Osteocyte (in vitro differentiated cells): ENCODE results near the gene EIF6. TPM values are rescaled to one million over a fixed set of nuclear protein-coding genes. Genes with fewer than 3 reads are reported as not detected.

Experiments used
- DNase-seq: peaks from one replicate; pipeline ENCODE4 v3.0.0; 2021; ENCODE audit warnings: mixed read lengths; ENCODE audit not compliant: unreplicated experiment; ENCODE audit errors: extremely low spot score
- H3K27ac Mint-ChIP-seq: one replicate; pipeline ENCODE4 v1.8.0; 2021; ENCODE audit warnings: mild to moderate bottlenecking, mixed read lengths; ENCODE audit not compliant: unreplicated experiment
- H3K27me3 Mint-ChIP-seq: one replicate; pipeline ENCODE4 v1.8.0; 2021; ENCODE audit warnings: mixed read lengths; ENCODE audit not compliant: unreplicated experiment
- H3K36me3 Mint-ChIP-seq: one replicate; pipeline ENCODE4 v1.8.0; 2021; ENCODE audit warnings: mixed read lengths; ENCODE audit not compliant: unreplicated experiment
- H3K4me1 Mint-ChIP-seq: one replicate; pipeline ENCODE4 v1.8.0; 2021; ENCODE audit warnings: mixed read lengths; ENCODE audit not compliant: unreplicated experiment
- H3K4me3 Mint-ChIP-seq: one replicate; pipeline ENCODE4 v1.8.0; 2021; ENCODE audit warnings: mild to moderate bottlenecking, moderate library complexity, mixed read lengths; ENCODE audit not compliant: unreplicated experiment
- H3K9me3 Mint-ChIP-seq: one replicate; pipeline ENCODE4 v1.8.0; 2021; ENCODE audit warnings: mixed read lengths; ENCODE audit not compliant: unreplicated experiment
- CTCF ChIP-seq: fragments of 200-600 bp; sonication (generic); IDR thresholded peaks from 2 replicates; pipeline ENCODE4 v1.5.0; 2021; ENCODE audit warnings: antibody characterized with exemption, mild to moderate bottlenecking, moderate library complexity
- total RNA-seq: library from RNA; stranded (reverse); gene quantifications from 2 replicates; pipeline ENCODE4 v1.2.1, GENCODE V29; 2021

The EIF6 gene
- total RNA-seq, 1 donor from 2014 or later = 131 TPM

DNA sequence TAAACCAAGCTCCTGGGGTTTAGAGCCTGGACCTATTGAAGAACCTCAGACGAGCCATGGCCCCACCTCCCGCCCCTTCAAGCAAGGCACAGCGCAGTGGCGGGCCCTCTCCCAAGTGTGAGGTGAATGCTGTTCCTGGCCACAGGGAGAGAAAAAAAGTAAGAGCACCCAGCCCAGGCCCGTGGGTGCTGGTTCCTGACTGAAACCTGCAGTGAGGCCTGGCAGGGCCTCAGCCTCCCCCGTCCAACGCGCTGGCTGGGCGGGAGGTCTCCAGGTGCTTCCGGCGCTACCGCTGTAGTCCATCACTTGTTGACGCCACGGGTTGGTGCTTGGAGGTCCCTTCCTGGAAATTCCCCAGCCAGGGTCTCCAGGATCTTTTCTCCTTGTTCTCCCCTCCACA, 13.2 kb upstream of the EIF6 start:
- H3K27ac Mint-ChIP-seq = no peak overlapping the region
- no peaks in the 10 kb centered on the region for H3K36me3 Mint-ChIP-seq
- no peak for DNase-seq
- H3K4me3 Mint-ChIP-seq = no peak overlapping the region
- H3K9me3 Mint-ChIP-seq = no peaks in the 10 kb centered on the region
- peaks cover 17% of the 10 kb centered on the region for H3K4me1 Mint-ChIP-seq
- H3K27me3 Mint-ChIP-seq = no peaks in the 10 kb centered on the region
- no peak for TF ChIP-seq CTCF

GRCh38 chr20:35297155-35297554, 12.6 kb upstream of the EIF6 start:
- no peaks in the 10 kb centered on the region for H3K27me3 Mint-ChIP-seq
- no peaks in the 10 kb centered on the region for H3K36me3 Mint-ChIP-seq
- peaks cover 11% of the 10 kb centered on the region for H3K4me1 Mint-ChIP-seq
- H3K27ac Mint-ChIP-seq = no peak overlapping the region
- TF ChIP-seq CTCF = no peak
- no peaks in the 10 kb centered on the region for H3K9me3 Mint-ChIP-seq
- H3K4me3 Mint-ChIP-seq = no peak overlapping the region
- no peak for DNase-seq

DNA sequence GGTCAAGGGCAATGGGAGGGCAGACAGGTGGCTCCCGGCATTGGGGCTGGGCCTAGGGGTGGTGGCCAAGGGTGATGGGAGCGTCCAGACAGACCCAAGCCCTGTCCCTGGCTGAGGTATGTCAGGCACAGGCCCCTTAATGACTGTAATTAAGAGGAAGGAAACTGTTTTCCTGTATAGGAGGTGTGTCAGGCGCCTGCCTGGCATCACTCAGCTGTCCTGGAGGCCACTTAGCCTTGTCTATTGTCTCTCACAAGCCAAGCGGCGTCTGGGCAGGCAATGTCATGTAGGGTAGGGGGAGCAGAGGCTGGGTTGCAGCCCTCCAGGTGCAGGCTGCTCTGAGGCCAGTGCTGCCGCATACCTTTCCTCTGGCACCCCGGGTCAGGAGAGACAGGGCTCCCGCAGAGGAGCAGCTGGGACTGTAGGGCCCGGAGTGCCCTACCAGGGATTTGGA, 11.6 kb upstream of the EIF6 start:
- no peaks in the 10 kb centered on the region for H3K27me3 Mint-ChIP-seq
- H3K4me3 Mint-ChIP-seq = no peak overlapping the region
- DNase-seq = no peak
- no peaks in the 10 kb centered on the region for H3K9me3 Mint-ChIP-seq
- no peak overlapping the region for H3K27ac Mint-ChIP-seq
- no peaks in the 10 kb centered on the region for H3K36me3 Mint-ChIP-seq
- TF ChIP-seq CTCF = no peak
- peaks cover under 1% of the 10 kb centered on the region for H3K4me1 Mint-ChIP-seq

GRCh38 chr20:35295674-35296073, 11.1 kb upstream of the EIF6 start:
- Mint-ChIP-seq H3K9me3 (no peaks in the 10 kb centered on the region), H3K36me3 (no peaks in the 10 kb centered on the region), H3K4me1 (no peaks in the 10 kb centered on the region), H3K27me3 (no peaks in the 10 kb centered on the region), H3K4me3 (no peak overlapping the region), H3K27ac (no peak overlapping the region)
- TF ChIP-seq CTCF = no peak
- DNase-seq = no peak

DNA sequence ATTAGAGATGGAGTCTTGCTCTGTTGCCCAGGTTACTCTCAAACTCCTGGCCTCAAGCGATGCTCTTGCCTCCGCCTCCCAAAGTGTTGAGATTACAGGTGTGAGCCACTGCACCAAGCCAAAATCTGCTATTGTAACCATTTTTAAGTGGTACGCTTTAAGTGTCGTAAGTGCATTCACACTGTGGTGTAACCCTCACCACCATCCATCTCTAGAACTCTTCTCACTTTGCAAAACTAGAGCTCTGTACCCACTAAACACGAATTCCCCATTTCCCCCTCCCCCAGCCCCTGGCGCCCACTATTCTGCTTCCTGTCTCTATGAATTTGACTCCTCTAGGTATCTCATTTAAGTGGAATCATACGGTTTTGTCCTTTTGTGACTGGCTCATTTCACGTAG, 10.5 kb upstream of the EIF6 start:
- H3K4me1 Mint-ChIP-seq = no peaks in the 10 kb centered on the region
- H3K27ac Mint-ChIP-seq = no peak overlapping the region
- no peak for DNase-seq
- no peak for TF ChIP-seq CTCF
- H3K4me3 Mint-ChIP-seq = no peak overlapping the region
- no peaks in the 10 kb centered on the region for H3K27me3 Mint-ChIP-seq
- H3K36me3 Mint-ChIP-seq = no peaks in the 10 kb centered on the region
- H3K9me3 Mint-ChIP-seq = no peaks in the 10 kb centered on the region
